Activated effector memory CD4-positive, alpha-beta T cell treated with anti-CD3 and anti-CD28 coated beads, Interleukin-2, amount 50 U/mL, for 16 hours (primary cell): ENCODE measurements around the gene NALCN.

Experiments used
- DNase-seq: peaks from one replicate; pipeline ENCODE4 v3.0.0-alpha.2; 2020

NALCN gene

GRCh38 chr13:101111894-101112293, 304.4 kb downstream of the NALCN start:
- no peak for DNase-seq

- no peak for DNase-seq
Measured at GRCh38 chr13:101109005-101109404, 307.3 kb downstream of the NALCN start.

- no peak for DNase-seq
Measured at GRCh38 chr13:101098873-101099272, 317.4 kb downstream of the NALCN start.

GRCh38 chr13:101092985-101093384, 323.3 kb downstream of the NALCN start:
- DNase-seq = no peak

- no peak for DNase-seq
Measured at GRCh38 chr13:101090287-101090686, 326.0 kb downstream of the NALCN start.

GRCh38 chr13:101085551-101085950, 330.8 kb downstream of the NALCN start:
- no peak for DNase-seq

- no peak for DNase-seq
Measured at GRCh38 chr13:101082441-101082840, 333.9 kb downstream of the NALCN start.

- no peak for DNase-seq
Measured at GRCh38 chr13:101080616-101081015, 335.7 kb downstream of the NALCN start.

- no peak for DNase-seq
Measured at GRCh38 chr13:101065329-101065728, 351.0 kb downstream of the NALCN start.

GRCh38 chr13:101059793-101060192, 356.5 kb downstream of the NALCN start:
- DNase-seq = no peak

- DNase-seq = no peak
Measured at GRCh38 chr13:101058841-101059240, 357.5 kb downstream of the NALCN start.

GRCh38 chr13:101053301-101054093, 362.8 kb downstream of the NALCN start:
- DNase-seq = no peak

- DNase-seq = no peak
Measured at GRCh38 chr13:101049166-101049850, 367.0 kb downstream of the NALCN start.

- no peak for DNase-seq
Measured at GRCh38 chr13:101036546-101036945, 379.8 kb downstream of the NALCN start.

GRCh38 chr13:101035119-101035620, 381.1 kb downstream of the NALCN start:
- DNase-seq = no peak

- DNase-seq = no peak
Measured at GRCh38 chr13:101026736-101027398, 389.4 kb downstream of the NALCN start.

- DNase-seq = no peak
Measured at GRCh38 chr13:101026328-101026727, 390.0 kb downstream of the NALCN start.

GRCh38 chr13:101025925-101026324, 390.4 kb downstream of the NALCN start:
- DNase-seq = no peak

- no peak for DNase-seq
Measured at GRCh38 chr13:101025519-101025918, 390.8 kb downstream of the NALCN start.

- no peak for DNase-seq
Measured at GRCh38 chr13:101019126-101019525, 397.2 kb downstream of the NALCN start.

- DNase-seq = no peak
Measured at GRCh38 chr13:101018720-101019119, 397.6 kb downstream of the NALCN start.

- no peak for DNase-seq
Measured at GRCh38 chr13:101017123-101017872, 399.0 kb downstream of the NALCN start.

- no peak for DNase-seq
Measured at GRCh38 chr13:101016475-101016874, 399.8 kb downstream of the NALCN start.
